GM18508 (cell line): ENCODE measurements around the gene NACC1.
"Not testable (repeated sequence)": the region's sequence is repeated elsewhere in the genome, so short reads cannot be mapped to it uniquely, and the experiment has no call there.

Source experiments
- ATAC-seq: cut with Tn5 transposase; IDR thresholded peaks from one replicate; pipeline ENCODE4 v1.9.1; 2021; ENCODE audit warnings: moderate number of reproducible peaks; ENCODE audit not compliant: insufficient read depth, unreplicated experiment

NACC1 gene

GRCh38 chr19:13138171-13138915 lies 20.3 kb downstream of the NACC1 start:
- ATAC-seq: no peak

- no peak for ATAC-seq
Observed at GRCh38 chr19:13138916-13139198, 20.8 kb downstream of the NACC1 start.

GRCh38 chr19:13139633-13140311 lies 21.7 kb downstream of the NACC1 start:
- no peak for ATAC-seq

GRCh38 chr19:13146763-13147563 lies 28.9 kb downstream of the NACC1 start:
- no peak for ATAC-seq

- ATAC-seq: not testable (repeated sequence)
Observed at GRCh38 chr19:13149173-13149627, 31.1 kb downstream of the NACC1 start.

- no peak for ATAC-seq
Observed at GRCh38 chr19:13149628-13150186, 31.6 kb downstream of the NACC1 start.

GRCh38 chr19:13150187-13150930 lies 32.3 kb downstream of the NACC1 start, which contains the start of the genes IER2 and STX10:
Gene IER2 (plus strand): TSS chr19:13150411. CDS start chr19:13153187, 2,776 bp downstream.
Gene STX10 (minus strand): TSS chr19:13150375. CDS start chr19:13150173, 202 bp downstream.
- ATAC-seq: peak; percentile 27

- no peak for ATAC-seq
Observed at GRCh38 chr19:13150931-13151604, 33.0 kb downstream of the NACC1 start.

GRCh38 chr19:13151605-13152355 lies 33.7 kb downstream of the NACC1 start:
- no peak for ATAC-seq

GRCh38 chr19:13152356-13152973 lies 34.4 kb downstream of the NACC1 start:
- no peak for ATAC-seq

- no peak for ATAC-seq
Observed at GRCh38 chr19:13152974-13153568, 35.0 kb downstream of the NACC1 start.

- no peak for ATAC-seq
Observed at GRCh38 chr19:13153569-13154240, 35.6 kb downstream of the NACC1 start.

- no peak for ATAC-seq
Observed at GRCh38 chr19:13154241-13154778, 36.2 kb downstream of the NACC1 start.

- ATAC-seq: no peak
Observed at GRCh38 chr19:13154911-13155471, 36.9 kb downstream of the NACC1 start.

- ATAC-seq: no peak
Observed at GRCh38 chr19:13155472-13156359, 37.7 kb downstream of the NACC1 start.

GRCh38 chr19:13159713-13160112 lies 41.6 kb downstream of the NACC1 start:
- ATAC-seq: no peak
